HG03575 (cell line): ENCODE data around the gene FAXDC2.

Source experiments
- ATAC-seq: cut with Tn5 transposase; IDR thresholded peaks from one replicate; pipeline ENCODE4 v1.9.1; 2021; ENCODE audit not compliant: unreplicated experiment, insufficient number of reproducible peaks, low FRiP score; ENCODE audit errors: extremely low read depth

FAXDC2 gene

GRCh38 chr5:154779105-154779504 is 71.3 kb downstream of the FAXDC2 start:
- no peak for ATAC-seq

GRCh38 chr5:154778534-154778933 is 71.9 kb downstream of the FAXDC2 start:
- no peak for ATAC-seq

- no peak for ATAC-seq
Observed at GRCh38 chr5:154776167-154776566, 74.2 kb downstream of the FAXDC2 start.

GRCh38 chr5:154773326-154773725 is 77.1 kb downstream of the FAXDC2 start:
- no peak for ATAC-seq

- ATAC-seq = no peak
Observed at GRCh38 chr5:154771383-154771901, 79.0 kb downstream of the FAXDC2 start.

- ATAC-seq = no peak
Observed at GRCh38 chr5:154770111-154770510, 80.3 kb downstream of the FAXDC2 start.
